Right ventricle myocardium inferior (tissue), 1 donor: ENCODE results near the gene MAP3K8. TPM values are rescaled to one million over a fixed set of nuclear protein-coding genes. Genes with fewer than 3 reads are reported as not detected.
"Not testable (repeated sequence)": the region's sequence is repeated elsewhere in the genome, so short reads cannot be mapped to it uniquely, and the experiment has no call there.

Experiments
- ATAC-seq: fragments of 200-7000 bp; cut with Tn5 transposase; one replicate; pipeline ENCODE4 v1.9.1; 2020; ENCODE audit warnings: mild to moderate bottlenecking, moderate library complexity
- DNase-seq: peaks from one replicate; pipeline ENCODE4 v3.0.0; 2021; ENCODE audit errors: missing footprints
- intact Hi-C: fragments of 100-400 bp; cut with DNase I; formaldehyde crosslinking; loops from one replicate; pipeline ENCODE4 v1.11.0; 2022
- total RNA-seq: library from RNA; stranded (reverse); fragmentation: NEBNext Ultra II Directional; extraction: Animal tissue kit (Norgen Biotek cat#: 25700); gene quantifications from one replicate; pipeline ENCODE4 v1.2.1, GENCODE V29; 2021
- donor health status: DM: no; HTN: yes; CAD: no; lungs with severe emphysema.

The MAP3K8 gene
- total RNA-seq, 1 donor from 2014 or later, result 6.7 TPM

DNA sequence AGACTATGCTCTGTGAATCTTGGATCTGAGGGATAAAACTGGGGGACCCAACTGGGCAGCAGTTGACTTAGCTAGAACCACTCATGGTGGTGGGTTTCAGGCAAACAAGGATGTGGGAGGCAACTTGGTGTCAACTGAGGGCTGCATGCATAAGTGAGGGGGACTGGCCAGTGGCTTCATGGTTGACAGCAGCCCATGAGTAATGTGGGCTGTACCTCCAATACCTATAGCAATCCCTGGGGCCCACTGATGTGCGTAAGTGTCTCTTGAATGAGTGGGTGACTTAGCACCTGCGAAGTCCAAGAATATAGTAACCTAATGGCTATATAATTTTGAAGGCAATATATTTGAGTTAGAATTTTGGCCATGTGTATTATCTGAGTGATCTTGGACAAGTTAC, 13.7 kb upstream of the MAP3K8 start:
- intact Hi-C loops, result no loop called here
- no peak for DNase-seq
- ATAC-seq, result no peak

DNA sequence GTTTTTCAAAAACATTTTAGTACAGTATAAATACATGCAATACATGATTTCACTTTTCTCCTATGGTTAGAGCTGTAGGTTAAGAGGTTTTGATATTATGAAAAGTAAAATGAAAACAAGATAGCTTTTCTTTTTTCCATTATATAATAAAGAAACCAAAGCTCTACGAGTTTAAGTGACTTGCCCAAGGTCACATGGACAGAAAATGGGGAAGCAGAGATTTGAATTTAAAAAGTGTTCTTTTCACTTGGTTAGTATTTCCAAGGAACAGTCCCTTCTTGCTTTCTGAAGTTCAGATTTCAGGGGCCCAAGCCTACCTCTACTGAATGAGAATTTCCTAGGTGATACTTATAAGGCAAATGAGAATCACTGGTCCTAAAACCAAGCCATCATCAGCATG, 13.2 kb upstream of the MAP3K8 start:
- ATAC-seq, result no peak
- intact Hi-C loops, result no loop called here
- no peak for DNase-seq

DNA sequence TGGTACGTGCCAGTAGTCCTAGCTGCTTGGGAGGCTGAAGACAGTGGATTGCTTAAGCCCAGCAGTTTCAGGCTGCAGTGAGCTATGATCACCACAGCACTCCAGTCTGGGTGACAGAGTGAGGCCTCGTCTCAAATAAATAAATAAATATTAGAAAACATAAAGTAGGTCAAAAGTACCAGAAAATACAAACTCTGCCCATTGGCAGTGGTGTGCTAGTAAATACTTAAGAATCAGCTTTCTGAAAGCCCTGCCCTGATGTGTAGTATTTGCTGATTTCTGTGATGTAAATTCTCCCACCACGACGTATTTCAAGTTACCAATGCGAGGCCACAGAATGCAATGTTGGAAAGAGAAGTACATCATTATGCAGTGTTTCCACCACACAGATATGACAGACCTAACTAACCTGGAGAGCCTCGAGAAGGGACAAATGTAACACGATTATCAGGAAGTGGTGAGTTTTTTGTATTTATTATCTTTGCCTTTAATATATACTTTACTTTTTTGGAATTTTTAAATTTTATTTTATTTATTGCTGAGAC, 11.8 kb upstream of the MAP3K8 start:
- no peak for DNase-seq
- intact Hi-C loops, result no loop called here
- ATAC-seq, result no peak

DNA sequence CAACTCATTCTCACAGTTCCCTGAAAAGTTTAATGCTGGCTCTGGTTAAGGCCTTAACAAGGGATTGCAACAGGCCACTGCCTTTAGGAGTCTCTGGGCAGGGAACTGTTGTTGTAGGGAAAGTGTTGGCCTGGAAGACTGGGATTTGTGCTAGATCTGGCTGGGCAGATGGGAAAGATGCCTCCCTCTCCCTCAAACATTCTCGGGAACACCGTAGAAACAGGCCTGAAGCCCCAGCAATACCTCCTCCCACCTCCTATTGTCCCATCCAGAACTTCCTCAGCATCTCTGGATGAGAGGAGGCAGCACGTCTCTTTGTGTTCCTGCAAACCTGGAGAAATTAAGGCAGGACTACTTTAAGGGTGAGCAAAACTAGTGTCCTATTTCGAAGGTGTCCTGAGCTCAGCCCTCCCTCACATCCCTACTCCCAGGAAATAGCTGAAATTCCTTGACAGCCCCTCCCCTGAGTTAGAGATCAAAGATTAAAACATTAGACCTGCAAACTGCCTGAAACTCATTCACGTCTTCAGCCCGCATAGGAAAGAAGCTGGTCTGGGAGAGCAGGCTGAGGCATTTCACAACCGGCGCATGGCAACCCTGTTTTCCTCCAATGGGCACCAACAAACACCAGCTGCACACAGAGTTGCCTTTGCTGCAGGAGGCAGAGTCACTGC, 10.9 kb upstream of the MAP3K8 start:
- intact Hi-C loops, result no loop called here
- DNase-seq (peak; percentile 80), ATAC-seq (peak; percentile 68)

DNA sequence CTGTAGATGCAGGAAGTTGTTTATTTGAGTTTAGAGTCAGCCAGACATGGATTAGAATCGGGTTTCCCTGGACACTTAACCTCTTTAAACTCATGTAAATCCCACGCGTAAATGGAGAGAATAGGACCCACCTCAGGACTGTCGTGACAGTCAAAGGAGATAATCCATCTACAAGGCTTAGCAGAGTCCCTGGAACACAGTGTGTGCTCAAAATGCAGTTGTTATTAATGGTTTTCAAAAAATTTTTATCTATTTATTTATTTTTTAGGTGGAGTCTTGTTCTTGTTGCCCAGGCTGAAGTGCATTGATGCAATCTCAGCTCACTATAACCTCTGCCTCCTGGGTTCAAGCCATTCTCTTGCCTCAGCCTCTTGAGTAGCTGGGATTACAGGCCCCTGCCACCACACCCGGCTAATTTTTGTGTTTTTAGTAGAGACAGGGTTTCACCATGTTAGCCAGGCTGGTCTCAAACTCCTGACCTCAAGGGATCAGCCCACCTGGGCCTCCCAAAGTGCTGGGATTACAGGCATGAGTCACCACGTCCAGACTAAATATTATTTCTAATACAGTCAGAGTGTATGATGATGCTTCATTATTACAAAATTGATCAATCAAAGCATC, 10.2 kb upstream of the MAP3K8 start:
- ATAC-seq, intact Hi-C loops, DNase-seq: not testable (repeated sequence)

DNA sequence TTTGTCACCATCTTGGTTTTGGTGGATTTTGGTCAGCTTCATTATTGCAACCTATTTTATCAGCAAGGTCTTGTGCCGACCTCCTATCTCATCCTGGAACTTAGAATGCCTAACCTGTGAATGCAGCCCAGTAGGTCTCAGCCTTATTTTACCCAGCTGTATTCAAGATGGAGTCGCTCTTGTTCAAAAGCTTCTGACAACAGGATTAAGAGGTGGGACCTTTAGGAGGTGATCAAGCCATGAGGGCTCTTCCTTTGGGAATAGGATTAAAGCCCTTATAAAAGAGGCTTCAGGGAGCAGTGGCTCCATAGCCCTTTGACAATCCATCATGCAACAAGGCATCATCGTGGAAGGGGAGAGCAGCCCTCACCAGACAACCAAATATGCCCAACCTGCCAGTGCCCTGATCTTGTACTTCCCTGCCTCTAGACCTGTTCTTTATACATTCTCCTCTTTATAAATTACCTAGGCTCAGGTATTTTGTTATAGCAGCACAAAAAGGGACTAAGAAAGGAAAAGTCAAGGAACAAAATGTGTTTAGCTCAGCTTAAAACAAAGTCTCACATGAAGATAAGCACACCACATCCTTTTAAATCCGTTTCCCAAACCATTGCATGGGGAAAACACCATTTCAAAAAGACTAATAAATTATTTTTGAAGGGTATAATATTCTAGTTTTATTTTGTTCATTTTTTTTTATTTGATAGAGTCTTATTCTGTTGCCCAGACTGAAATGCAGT, 8.5 kb upstream of the MAP3K8 start:
- intact Hi-C loops, result no loop called here
- DNase-seq (no peak), ATAC-seq (no peak)

DNA sequence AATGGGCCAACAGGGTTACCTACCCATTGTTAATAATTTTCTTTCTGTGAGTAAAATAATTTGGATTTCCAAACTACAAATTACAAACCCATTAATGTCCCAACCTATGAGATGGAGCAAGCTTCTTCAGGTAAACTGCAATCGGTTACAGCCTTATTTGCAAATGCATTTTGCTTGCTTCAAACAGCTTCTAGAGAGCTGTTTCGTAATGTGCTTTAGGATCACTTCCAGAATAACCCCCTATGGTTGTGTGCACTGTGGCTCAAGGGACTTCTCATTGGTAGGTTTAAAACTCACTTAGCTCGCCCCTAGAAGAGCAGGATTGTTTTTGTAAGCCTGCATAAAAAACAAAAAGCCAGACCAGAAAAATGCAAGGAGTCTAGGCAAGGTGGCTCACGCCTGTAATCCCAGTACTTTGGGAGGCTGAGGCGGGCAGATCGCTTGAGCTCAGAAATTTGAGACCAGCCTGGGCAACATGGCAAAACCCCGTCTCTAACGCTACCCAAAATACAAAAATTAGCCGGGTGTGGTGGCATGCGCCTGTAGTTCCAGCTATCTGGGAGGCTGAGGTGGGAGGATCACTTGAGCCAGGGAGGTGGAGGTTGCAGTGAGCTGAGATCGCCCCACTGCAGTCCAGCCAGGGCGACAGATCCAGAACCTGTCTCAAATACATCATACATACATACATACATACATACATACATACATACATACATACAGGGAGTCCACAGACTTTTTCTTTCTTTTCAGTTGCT, 3.3 kb upstream of the MAP3K8 start:
- intact Hi-C loops, result no loop called here
- ATAC-seq (no peak), DNase-seq (peak; percentile 37)

DNA sequence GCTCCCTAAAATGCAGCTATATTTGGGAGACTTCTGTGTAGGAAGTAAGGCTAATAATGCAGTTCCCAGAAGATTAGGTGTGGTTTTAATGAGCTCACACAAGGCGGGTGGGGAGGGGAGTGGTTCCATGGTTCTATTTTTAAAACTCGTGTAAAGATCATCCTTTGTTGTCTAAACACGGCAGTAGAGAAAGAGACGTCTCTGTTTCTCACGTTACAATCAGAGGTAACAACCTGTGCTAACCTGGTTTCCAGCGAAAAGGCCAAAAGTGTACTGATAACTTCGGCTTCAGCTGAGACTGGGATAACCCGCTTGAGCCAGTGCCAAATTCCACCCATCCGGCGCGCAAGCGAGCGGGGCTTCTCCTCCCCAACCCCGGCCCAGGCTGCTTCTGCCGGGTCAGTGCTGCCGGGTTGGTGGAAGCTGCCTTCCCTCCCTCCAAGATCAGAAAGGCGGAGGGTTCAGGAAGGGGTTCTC, 2.5 kb upstream of the MAP3K8 start:
- ATAC-seq (no peak), DNase-seq (no peak)
- intact Hi-C loops, result no loop called here

DNA sequence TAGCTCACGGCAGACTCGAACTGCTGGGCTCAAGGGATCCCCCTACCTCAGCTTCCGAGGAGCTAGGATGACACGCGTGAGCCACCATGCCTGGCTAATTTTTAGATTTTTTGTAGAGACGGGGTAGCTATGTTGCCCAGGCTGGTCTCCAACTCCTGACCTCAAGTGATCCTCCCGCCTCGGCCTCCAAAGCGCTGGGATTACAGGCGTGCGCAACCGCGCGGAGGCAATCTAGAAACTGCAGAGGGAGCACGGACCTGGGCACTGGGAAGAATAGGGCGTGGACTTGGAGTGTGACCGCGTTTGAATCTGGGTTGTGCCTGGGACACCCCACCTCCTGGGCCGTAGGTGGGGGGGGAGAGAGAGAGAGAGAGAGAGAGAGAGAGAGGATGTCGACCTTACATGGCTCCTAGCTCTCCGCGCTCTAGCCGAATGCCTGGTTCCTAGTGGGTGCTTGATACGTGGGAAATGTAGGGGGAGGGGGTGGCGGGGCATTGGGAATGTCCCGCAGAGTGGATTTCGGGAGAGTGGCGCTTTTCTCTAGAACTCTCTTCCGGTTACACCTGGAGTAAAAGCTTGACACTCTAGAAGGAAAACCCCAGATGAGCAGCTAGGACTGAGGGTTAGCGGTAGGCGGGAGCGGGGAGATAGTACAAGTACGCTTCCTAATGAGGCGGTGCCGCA, 1.2 kb upstream of the MAP3K8 start:
- no peak for ATAC-seq
- intact Hi-C loops, result no loop called here
- DNase-seq, result no peak

DNA sequence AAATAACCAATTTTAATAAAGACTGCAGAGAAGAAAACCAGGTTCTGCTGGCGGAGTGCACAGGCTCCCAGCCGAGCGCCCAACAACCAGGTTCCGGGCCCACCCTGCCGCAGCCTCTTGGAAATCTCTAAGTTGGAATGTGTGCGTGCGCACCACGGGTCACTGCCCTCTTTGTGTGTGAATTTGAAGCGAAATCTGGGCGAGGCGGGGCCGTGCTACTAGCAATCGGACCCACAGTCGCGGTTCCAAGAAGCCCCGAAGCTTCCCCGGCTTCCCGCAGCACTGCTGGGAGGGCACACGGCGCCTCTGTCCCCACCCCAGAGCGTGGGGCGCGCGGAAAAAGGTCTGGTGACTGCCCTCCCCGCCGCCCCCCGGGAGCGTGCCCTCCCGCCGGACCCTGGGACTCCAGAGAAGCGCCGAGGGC, 666 bp upstream of the MAP3K8 start:
- peak; percentile 93 for DNase-seq
- intact Hi-C loops, result no loop called here
- peak; percentile 37 for ATAC-seq

DNA sequence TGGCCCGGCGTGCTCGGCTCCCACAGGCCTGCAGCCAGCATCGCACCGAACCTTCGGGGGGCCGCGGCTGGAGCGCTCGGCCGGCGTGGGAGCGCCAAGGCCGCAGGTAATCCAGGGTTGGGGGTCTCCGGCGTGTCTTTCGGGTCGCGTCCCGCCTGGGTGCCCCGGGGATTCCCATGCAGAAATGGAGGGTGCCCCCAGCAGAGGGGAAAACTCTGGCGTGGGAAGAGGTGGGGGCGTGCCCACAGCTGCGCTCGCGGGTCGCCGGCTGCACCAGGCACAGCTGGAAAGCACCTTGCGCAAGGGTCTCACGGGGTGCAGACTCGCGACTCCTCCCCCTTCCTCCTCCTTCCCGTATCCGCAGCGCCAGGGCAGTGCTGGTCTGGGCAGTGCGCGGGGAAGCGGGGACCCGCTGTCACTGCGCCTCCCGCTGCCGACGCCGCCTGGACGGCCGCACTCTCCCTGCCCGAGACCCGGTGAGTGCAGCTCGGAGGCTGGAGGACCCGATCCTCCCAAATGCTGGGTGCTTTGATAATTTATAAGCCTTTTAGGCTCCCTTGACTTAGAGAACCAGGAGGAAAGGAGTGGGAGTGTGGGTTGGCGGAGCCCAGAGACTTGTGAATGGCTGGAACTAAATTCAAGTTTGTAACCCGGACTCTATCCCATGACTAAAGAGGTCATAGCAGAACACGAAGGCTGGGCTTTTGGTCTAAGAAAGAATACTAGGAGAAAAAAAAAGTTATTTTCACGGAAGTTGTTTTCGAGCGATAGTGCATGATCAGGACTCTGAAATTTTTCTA, 489 bp downstream of the MAP3K8 start:
- ATAC-seq, result peak; percentile 85
- peak; percentile 95 for DNase-seq
- intact Hi-C loops, result loop anchor here (2.0 kb wide), 1 partner anchor 20 kb away; no protein-coding TSS in a partner anchor

DNA sequence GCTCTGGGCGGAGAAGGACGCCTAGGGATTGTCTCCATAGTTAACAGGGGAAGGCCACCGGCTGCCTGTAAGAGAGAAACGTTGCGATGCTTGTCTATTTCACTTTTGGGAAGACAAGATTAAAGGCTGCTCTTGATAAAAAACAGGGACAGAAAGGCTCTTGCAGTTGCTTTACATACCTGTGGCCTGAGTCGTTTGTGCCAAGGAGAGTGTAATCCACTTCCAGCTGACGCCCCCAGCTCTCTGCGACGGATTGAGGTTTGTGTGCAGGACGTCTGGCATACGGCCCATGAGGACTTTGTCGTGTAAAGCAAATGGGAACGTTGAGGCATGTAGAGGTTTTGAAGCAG, 1.1 kb downstream of the MAP3K8 start:
- no peak for DNase-seq
- no peak for ATAC-seq
- intact Hi-C loops, result loop anchor here (2.0 kb wide), 1 partner anchor 20 kb away; no protein-coding TSS in a partner anchor

DNA sequence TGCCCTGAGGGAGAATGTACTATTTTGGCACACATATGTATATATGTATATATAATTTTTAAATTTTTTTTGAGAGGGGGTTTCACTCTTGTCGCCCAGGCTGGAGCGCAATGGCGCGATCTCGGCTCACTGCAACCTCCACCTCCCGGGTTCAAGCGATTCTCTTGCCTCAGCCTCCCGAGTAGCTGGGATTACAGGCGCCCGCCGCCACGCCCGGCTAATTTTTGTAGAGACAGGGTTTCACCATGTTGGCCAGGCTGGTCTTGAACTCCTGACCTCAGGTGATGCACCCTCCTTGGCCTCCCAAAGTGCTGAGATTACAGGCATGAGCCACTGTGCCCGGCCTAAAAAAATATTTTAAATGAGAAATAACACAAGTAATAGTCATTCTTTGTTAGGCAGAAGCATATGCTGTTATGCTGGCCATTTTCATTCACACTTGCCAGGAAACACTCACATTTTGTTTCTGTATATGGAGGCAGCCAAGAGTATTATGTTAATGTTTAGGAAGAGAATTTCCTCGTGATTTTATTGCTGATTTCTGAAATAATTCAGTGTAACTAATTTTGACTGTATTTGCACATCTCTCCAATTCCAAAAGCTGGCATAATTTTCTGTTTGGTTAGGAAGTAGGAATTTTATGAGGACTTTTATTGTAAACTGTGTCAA, 1.6 kb downstream of the MAP3K8 start:
- intact Hi-C loops, result loop anchor here (2.0 kb wide), 1 partner anchor 19 kb away; no protein-coding TSS in a partner anchor
- not testable (repeated sequence) for ATAC-seq, DNase-seq

DNA sequence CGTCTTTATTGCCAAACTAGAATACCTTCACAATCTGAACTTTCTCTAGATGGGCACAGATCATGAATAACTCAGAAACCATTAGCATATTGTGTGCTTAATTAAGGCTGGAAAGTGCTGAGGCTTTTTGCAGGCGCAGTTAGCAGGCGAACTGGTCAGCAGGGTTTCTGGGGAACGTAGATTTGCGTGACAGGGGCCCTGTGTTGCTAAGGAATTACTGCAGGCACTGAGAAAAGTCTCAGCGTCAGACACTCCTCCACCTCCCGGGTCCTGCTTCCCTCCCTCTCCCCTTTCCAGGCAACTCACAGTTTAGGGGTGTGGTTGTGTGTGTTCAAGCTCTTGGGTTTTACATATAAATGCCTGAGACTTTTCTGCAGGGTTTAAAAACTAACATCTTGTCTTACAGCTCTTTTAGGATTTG, 2.2 kb downstream of the MAP3K8 start:
- ATAC-seq, result no peak
- intact Hi-C loops, result no loop called here
- DNase-seq, result no peak

DNA sequence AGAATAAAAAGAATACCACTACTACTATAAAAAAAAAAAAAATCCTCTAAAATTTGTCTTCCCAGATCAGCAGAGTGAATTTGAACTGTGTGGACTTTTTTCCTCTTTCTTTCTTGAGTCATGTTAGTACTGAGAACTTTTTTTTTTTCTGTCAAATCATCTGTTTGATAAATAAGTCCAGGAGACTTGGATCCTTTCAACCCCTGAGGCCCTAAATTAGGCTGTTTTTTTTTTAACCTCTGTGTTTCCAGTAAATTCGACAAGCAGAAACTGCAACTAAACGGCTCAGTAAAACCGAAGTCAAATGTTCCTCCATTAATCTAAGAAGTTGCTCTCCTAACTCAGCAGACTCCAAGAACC, 2.7 kb downstream of the MAP3K8 start:
- intact Hi-C loops, result no loop called here

DNA sequence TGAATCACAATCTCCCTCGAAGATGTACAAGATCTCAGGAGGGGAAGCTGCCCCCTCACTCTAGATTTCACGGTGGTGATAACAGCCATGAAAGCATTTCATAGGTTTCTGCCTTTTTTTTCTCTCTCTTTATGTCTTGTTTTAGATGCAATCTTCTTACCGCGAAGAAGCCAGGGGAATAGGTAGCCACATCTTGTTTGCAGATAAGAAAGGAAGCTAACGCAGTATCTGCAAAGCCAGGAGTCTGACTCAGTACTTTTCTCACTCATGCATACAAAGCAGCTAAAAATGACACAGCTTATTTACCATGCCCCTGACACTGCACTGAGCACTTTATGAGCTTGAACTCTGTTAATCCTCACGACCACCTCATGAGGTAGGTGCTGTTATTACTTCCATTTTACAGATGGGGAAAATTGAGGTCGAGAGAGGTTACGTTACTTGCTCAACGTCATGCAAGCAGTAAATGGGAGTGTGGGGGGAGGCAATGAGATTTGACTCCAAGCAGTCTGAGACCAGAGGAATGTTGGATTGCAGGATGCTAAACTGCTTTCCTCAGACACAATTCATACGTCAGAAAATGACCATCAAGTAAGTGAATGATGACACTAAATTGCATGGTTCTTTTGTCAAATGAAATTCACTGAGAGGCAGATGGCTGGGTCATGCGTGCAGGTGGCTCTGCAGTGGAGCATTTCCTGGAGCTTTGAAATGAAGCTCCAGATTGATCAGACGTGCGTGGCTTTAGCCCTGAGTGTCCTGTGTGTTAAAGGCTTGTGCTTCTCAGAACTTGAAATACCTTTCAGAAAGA, 3.3 kb downstream of the MAP3K8 start:
- no peak for ATAC-seq
- no peak for DNase-seq
- intact Hi-C loops, result no loop called here

More for the DNA sequence above, 2.7 kb downstream of the MAP3K8 start:
- ATAC-seq (no peak), DNase-seq (no peak)
